Measurements from ENCODE around the gene SMAD1.

DNA sequence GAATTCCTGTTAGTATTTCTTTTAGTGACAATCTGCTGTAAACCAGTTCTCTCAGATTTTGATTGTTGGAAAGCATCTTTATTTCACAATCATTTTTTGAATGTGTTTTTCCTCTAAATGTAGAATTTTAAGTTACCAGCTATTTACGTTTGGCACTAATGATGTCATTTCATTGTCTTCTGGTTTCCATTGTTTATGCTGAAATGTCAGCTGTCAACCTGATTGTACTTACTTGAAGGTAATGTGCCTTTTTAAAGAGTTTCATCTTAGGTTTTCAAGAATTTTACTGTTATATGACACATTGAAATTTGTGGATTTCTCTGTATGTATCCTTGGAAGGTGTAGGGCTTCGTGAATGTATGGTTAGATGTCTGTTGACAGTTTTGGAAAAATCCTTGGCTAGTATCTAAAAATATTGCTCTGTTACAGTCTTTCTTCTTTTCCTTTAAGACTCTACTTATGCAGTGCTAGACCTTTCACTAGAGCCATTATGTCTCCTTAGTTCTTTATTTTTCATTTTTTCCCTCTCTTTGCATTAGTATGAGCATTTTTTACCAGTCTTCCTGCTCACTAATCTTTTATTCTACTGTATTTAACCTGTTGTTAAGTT is 30.4 kb downstream of the SMAD1 start:
- TF ChIP-seq, protein P1, sequence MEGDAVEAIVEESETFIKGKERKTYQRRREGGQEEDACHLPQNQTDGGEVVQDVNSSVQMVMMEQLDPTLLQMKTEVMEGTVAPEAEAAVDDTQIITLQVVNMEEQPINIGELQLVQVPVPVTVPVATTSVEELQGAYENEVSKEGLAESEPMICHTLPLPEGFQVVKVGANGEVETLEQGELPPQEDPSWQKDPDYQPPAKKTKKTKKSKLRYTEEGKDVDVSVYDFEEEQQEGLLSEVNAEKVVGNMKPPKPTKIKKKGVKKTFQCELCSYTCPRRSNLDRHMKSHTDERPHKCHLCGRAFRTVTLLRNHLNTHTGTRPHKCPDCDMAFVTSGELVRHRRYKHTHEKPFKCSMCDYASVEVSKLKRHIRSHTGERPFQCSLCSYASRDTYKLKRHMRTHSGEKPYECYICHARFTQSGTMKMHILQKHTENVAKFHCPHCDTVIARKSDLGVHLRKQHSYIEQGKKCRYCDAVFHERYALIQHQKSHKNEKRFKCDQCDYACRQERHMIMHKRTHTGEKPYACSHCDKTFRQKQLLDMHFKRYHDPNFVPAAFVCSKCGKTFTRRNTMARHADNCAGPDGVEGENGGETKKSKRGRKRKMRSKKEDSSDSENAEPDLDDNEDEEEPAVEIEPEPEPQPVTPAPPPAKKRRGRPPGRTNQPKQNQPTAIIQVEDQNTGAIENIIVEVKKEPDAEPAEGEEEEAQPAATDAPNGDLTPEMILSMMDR (conservative IDR thresholded peaks at IDR 0.05; ENCODE audit: low read length) = no peak
- no peak for TF ChIP-seq EZH2phosphoT487 (IDR thresholded peaks at IDR 0.05; ENCODE audit: borderline replicate concordance)
